B cell (primary cell): ENCODE data around the gene ZEB2.

Experiments
- EZH2 ChIP-seq: IDR thresholded peaks from 2 replicates; pipeline ENCODE4 v1.6.1; 2012; ENCODE audit warnings: borderline replicate concordance, low read depth, mild to moderate bottlenecking, moderate library complexity, low read length; ENCODE audit not compliant: insufficient read depth, poor library complexity, severe bottlenecking
- TF ChIP-seq, protein P1 (sequence below): fragments of 200-600 bp; IDR thresholded peaks from one replicate; pipeline ENCODE4 v1.8.0; 2022; ENCODE audit warnings: antibody characterized with exemption, mild to moderate bottlenecking

GRCh38 chr2:144548532-144549191, 28.7 kb upstream of the ZEB2 start:
- TF ChIP-seq, protein P1, sequence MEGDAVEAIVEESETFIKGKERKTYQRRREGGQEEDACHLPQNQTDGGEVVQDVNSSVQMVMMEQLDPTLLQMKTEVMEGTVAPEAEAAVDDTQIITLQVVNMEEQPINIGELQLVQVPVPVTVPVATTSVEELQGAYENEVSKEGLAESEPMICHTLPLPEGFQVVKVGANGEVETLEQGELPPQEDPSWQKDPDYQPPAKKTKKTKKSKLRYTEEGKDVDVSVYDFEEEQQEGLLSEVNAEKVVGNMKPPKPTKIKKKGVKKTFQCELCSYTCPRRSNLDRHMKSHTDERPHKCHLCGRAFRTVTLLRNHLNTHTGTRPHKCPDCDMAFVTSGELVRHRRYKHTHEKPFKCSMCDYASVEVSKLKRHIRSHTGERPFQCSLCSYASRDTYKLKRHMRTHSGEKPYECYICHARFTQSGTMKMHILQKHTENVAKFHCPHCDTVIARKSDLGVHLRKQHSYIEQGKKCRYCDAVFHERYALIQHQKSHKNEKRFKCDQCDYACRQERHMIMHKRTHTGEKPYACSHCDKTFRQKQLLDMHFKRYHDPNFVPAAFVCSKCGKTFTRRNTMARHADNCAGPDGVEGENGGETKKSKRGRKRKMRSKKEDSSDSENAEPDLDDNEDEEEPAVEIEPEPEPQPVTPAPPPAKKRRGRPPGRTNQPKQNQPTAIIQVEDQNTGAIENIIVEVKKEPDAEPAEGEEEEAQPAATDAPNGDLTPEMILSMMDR: no peak
- no peak for TF ChIP-seq EZH2
